Prostate gland (tissue), 2 donors: Measurements from ENCODE around the gene GSTM4.

Experiments used
- POLR2A ChIP-seq: fragments of 450-650 bp; IDR thresholded peaks from one replicate; pipeline ENCODE4 v1.6.1; 2016; ENCODE audit warnings: antibody characterized with exemption, mild to moderate bottlenecking
- TF ChIP-seq, protein P1 (sequence below), 4 experiments: fragments of 200-600 bp in 2 of 4; fragments of 450-650 bp in 2 of 4; sonication (generic) in 2 of 4; IDR thresholded peaks; 1 replicate in 3 of 4; 2 replicates in 1 of 4; pipeline ENCODE4 v1.5.1; 2016 to 2019; ENCODE audit warnings: antibody characterized with exemption in 4 of 4, mild to moderate bottlenecking in 2 of 4, moderate library complexity in 2 of 4

GRCh38 chr1:109634292-109634691 lies 21.6 kb upstream of the GSTM4 start:
- TF ChIP-seq, protein P1, sequence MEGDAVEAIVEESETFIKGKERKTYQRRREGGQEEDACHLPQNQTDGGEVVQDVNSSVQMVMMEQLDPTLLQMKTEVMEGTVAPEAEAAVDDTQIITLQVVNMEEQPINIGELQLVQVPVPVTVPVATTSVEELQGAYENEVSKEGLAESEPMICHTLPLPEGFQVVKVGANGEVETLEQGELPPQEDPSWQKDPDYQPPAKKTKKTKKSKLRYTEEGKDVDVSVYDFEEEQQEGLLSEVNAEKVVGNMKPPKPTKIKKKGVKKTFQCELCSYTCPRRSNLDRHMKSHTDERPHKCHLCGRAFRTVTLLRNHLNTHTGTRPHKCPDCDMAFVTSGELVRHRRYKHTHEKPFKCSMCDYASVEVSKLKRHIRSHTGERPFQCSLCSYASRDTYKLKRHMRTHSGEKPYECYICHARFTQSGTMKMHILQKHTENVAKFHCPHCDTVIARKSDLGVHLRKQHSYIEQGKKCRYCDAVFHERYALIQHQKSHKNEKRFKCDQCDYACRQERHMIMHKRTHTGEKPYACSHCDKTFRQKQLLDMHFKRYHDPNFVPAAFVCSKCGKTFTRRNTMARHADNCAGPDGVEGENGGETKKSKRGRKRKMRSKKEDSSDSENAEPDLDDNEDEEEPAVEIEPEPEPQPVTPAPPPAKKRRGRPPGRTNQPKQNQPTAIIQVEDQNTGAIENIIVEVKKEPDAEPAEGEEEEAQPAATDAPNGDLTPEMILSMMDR (IDR thresholded peaks at IDR 0.05): no peak
- no peak for TF ChIP-seq POLR2A
